Measurements from ENCODE around the gene CCER1. TPM values are rescaled to one million over a fixed set of nuclear protein-coding genes. Genes with fewer than 3 reads are reported as not detected.

Gene CCER1
- total and polyA plus RNA-seq, 11 donors: not detected

GRCh38 chr12:90922145-90922627 is 32.8 kb downstream of the CCER1 start:
- no peak for ATAC-seq
- Histone ChIP-seq H3K27me3 (no peaks in the 10 kb centered on the region), H3K27ac (no peak overlapping the region), H3K4me1 (peaks cover 0 to 7% (median 0%) of the 10 kb centered on the region in 12 donors), H3K9me3 (peaks cover 0 to 3% (median 0%) of the 10 kb centered on the region in 12 donors), H3K36me3 (no peaks in the 10 kb centered on the region), H3K4me3 (no peak overlapping the region)
- no peak for TF ChIP-seq CTCF (IDR thresholded peaks at IDR 0.05)
- no peak for TF ChIP-seq POLR2A (IDR thresholded peaks at IDR 0.05)
- intact Hi-C loops (cut with DNase I): no loop called here
- no peak for DNase-seq

- TF ChIP-seq POLR2A (IDR thresholded peaks at IDR 0.05) (no peak), CTCF (IDR thresholded peaks at IDR 0.05) (no peak)
- WGBS, 4 donors: 92 to 96% (median 94%) methylated on average over 1 of the region's 1 CpG
- DNase-seq (no peak), ATAC-seq (no peak)
- H3K9me3 ChIP-seq: peaks cover 0 to 2% (median 0%) of the 10 kb centered on the region in 12 donors
- H3K4me1 ChIP-seq: peaks cover 0 to 7% (median 0%) of the 10 kb centered on the region in 12 donors
- no peaks in the 10 kb centered on the region for H3K27me3 ChIP-seq
- intact Hi-C loops (cut with DNase I): no loop called here
- H3K27ac ChIP-seq: no peak overlapping the region
- no peak overlapping the region for H3K4me3 ChIP-seq
- H3K36me3 ChIP-seq: no peaks in the 10 kb centered on the region
Measured at GRCh38 chr12:90921536-90921935, 33.4 kb downstream of the CCER1 start.

- H3K27ac ChIP-seq: no peak overlapping the region
- WGBS, 4 donors: 95 to 98% (median 96%) methylated on average over 1 of the region's 1 CpG
- no peaks in the 10 kb centered on the region for H3K36me3 ChIP-seq
- TF ChIP-seq CTCF (IDR thresholded peaks at IDR 0.05): no peak
- TF ChIP-seq POLR2A (IDR thresholded peaks at IDR 0.05): no peak
- ATAC-seq (no peak), DNase-seq (no peak)
- H3K9me3 ChIP-seq: no peaks in the 10 kb centered on the region
- H3K4me3 ChIP-seq: no peak overlapping the region
- intact Hi-C loops (cut with DNase I): no loop called here
- H3K4me1 ChIP-seq: peaks cover 0 to 7% (median 0%) of the 10 kb centered on the region in 12 donors
- no peaks in the 10 kb centered on the region for H3K27me3 ChIP-seq
Measured at GRCh38 chr12:90920222-90920621, 34.8 kb downstream of the CCER1 start.

GRCh38 chr12:90917431-90917830 is 37.5 kb downstream of the CCER1 start:
- H3K4me3 ChIP-seq: no peak overlapping the region
- no peak overlapping the region for H3K27ac ChIP-seq
- peaks cover 0 to 4% (median 0%) of the 10 kb centered on the region in 12 donors for H3K9me3 ChIP-seq
- H3K36me3 ChIP-seq: no peaks in the 10 kb centered on the region
- ATAC-seq (no peak), DNase-seq (no peak)
- TF ChIP-seq CTCF (IDR thresholded peaks at IDR 0.05): no peak
- no peak for TF ChIP-seq POLR2A (IDR thresholded peaks at IDR 0.05)
- intact Hi-C loops (cut with DNase I): loop anchor here in 1 of 10 donors (10.0 kb wide), 1 partner anchor 1373 kb away; no protein-coding TSS in a partner anchor
- H3K27me3 ChIP-seq: no peaks in the 10 kb centered on the region
- 50 to 59% (median 51%) methylated on average over 2 of the region's 2 CpGs for WGBS, 4 donors
- H3K4me1 ChIP-seq: peaks cover 0 to 5% (median 0%) of the 10 kb centered on the region in 12 donors

All from heart left ventricle (tissue), 16 donors.